ENCODE data around the gene SLC25A43. TPM values are rescaled to one million over a fixed set of nuclear protein-coding genes. Genes with fewer than 3 reads are reported as not detected.
A peak's percentile ranks its signal among the peaks of the same experiment; 100 is the strongest.

Gene SLC25A43
- total and polyA plus RNA-seq, 2 of the 4 experiments (the other 2 are of a cell fraction) = 12.3 to 12.5 TPM

DNA sequence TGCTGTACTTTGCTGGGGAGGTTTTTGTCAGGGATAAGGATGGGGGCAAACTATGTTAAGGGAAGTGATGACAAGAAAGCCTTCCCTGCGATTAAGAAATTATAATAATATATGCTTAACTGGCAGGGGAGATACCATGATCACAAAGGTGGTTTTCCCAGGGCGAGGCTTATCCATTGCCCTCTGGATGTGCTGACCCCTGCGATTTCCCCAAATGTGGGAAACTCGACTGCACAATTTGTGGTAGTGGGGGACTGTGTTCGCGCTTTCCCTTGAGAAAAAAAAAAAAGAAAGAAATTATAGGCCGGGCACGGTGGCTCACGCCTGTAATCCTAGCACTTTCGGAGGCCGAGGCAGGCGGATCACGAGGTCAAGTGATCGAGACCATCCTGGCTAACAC is 24.5 kb downstream of the SLC25A43 start:
- Histone ChIP-seq H2BK120ac (ENCODE audit: low read depth, low read length) (no peak overlapping the region), H3K9me1 (ENCODE audit: insufficient read depth, low read length) (no peaks in the 10 kb centered on the region; the same call in 1 of the 2 replicates), H3K4me1 (ENCODE audit: control insufficient read depth, insufficient read depth, low read length) (peaks cover 8% of the 10 kb centered on the region; the same call in 1 of the 2 replicates), H3K4me2 (ENCODE audit: low read depth, low read length) (no peak overlapping the region), H3K27me3 (ENCODE audit: control insufficient read depth, insufficient read depth, low read length) (no peaks in the 10 kb centered on the region), H2BK20ac (ENCODE audit: low read depth, low read length) (no peak overlapping the region), H3K79me1 (ENCODE audit: low read depth in 1 of 2, low read length in 2 of 2) (no peaks in the 10 kb centered on the region), H2BK5ac (ENCODE audit: low read depth, low read length, poor library complexity, severe bottlenecking) (no peak overlapping the region), H3K27ac (ENCODE audit: insufficient read depth, low read length) (no peak overlapping the region), H4K20me1 (ENCODE audit: insufficient read depth, low read length) (no peaks in the 10 kb centered on the region), H2AK9ac (replicated peaks; ENCODE audit: low read depth, low read length, poor library complexity) (no peak overlapping the region), H2BK15ac (ENCODE audit: low read depth, low read length) (no peak overlapping the region), H3K14ac (replicated peaks; ENCODE audit: low read depth, low read length) (no peak overlapping the region), H3K4me3 (ENCODE audit: insufficient read depth, low read depth, low read length) (no peak overlapping the region), H3K9ac (ENCODE audit: low read depth, low read length) (no peak overlapping the region), H2AK5ac (ENCODE audit: low read depth, low read length) (no peak overlapping the region), H4K91ac (ENCODE audit: insufficient read depth, low read depth, low read length) (no peak overlapping the region), H3K23ac (ENCODE audit: low read depth, low read length) (no peak overlapping the region), H3K4ac (ENCODE audit: low read depth, low read length) (no peak overlapping the region), H3K56ac (ENCODE audit: extremely low read depth, insufficient read depth, low read length) (no peak overlapping the region), H3K18ac (ENCODE audit: low read depth, low read length) (no peak overlapping the region), H3K36me3 (ENCODE audit: control insufficient read depth, insufficient read depth, low read length) (peaks cover 4% of the 10 kb centered on the region; the same call in 1 of the 2 replicates), H2AFZ (replicated peaks; ENCODE audit: low read length, poor library complexity) (no peak overlapping the region), H3K9me3 (ENCODE audit: control insufficient read depth, insufficient read depth, low read length) (no peaks in the 10 kb centered on the region), H4K8ac (ENCODE audit: low read depth in 2 of 2, low read length in 2 of 2) (no peak overlapping the region), H4K5ac (ENCODE audit: low read depth, low read length) (no peak overlapping the region)
- intact Hi-C loops (cut with micrococcal nuclease) (no loop called here), in situ Hi-C loops (cut with MboI; ENCODE audit: low sequenced_read_pairs) (no loop called here), dilution Hi-C loops (cut with HindIII; ENCODE audit: low sequenced_read_pairs, unreplicated experiment) (no loop called here)
- no TSS peak for BruUV-seq (replicated peaks)
- ATAC-seq (ENCODE audit: low read depth) = no peak
- 0 out of 2 replicates have a peak, but pooled peaks have one; percentile 39 for TF ChIP-seq POLR2A (IDR thresholded peaks at IDR 0.05; ENCODE audit: low read depth, low read length)
- no peak for TF ChIP-seq CEBPB (IDR thresholded peaks at IDR 0.05; ENCODE audit: low read depth, low read length)
- ChIA-PET CTCF (no interaction called here), POLR2A (ENCODE audit: unreplicated experiment) (no interaction called here)
- DNase-seq = peak; percentile 41
- 83% methylated on average over 1 of the region's 14 CpGs; no CpG with 5 or more reads in 1 of the 2 experiments for WGBS, 2 experiments (ENCODE audit: extremely low coverage in 2 of 2, insufficient read length in 1 of 2)
